HG03175 (cell line): ENCODE data around the gene CHIT1.

ENCODE experiments used
- ATAC-seq: cut with Tn5 transposase; IDR thresholded peaks from one replicate; pipeline ENCODE4 v1.9.1; 2021; ENCODE audit warnings: mild to moderate bottlenecking, moderate library complexity; ENCODE audit not compliant: unreplicated experiment

The CHIT1 gene

GRCh38 chr1:203229471-203230135, at the start of gene CHIT1:
TSS of gene CHIT1 (minus strand) at chr1:203229673. CDS start at chr1:203229636, 37 bp downstream.
- ATAC-seq: no peak

GRCh38 chr1:203278885-203279406, 49.5 kb upstream of the CHIT1 start:
- no peak for ATAC-seq

- ATAC-seq: no peak
Observed at GRCh38 chr1:203278082-203278884, 48.8 kb upstream of the CHIT1 start.

- ATAC-seq: no peak
Observed at GRCh38 chr1:203276916-203277545, 47.6 kb upstream of the CHIT1 start.

GRCh38 chr1:203276408-203276807, 46.9 kb upstream of the CHIT1 start:
- no peak for ATAC-seq

DNA sequence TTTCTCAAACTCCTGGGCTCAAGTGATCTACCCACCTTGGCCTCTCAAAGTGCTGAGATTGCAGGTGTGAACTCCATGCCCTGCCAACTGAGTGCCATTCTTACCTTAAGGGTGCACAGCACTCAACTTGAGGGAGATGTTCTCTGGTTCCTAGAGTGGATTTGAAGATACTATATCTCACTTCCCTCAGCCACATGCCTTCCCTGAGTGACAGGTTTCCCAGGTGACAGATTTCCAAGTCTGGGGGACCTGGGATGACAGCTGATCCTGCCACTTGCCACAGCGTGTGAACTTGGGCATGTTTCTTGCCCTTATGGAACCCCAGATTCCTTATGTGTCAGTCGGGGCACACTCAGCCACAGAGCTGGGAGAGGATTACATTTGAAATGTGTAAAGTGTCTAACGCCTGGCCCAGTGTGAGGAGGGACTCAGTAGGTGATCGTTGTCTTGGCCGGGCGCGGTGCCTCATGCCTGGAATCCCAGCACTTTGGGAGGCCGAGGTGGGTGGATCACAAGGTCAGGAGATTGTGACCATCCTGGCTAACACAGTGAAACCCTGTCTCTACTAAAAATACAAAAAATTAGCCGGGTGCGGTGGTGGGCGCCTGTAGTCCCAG, 46.3 kb upstream of the CHIT1 start:
- ATAC-seq: no peak

- no peak for ATAC-seq
Observed at GRCh38 chr1:203274603-203275381, 45.3 kb upstream of the CHIT1 start.

- no peak for ATAC-seq
Observed at GRCh38 chr1:203273869-203274602, 44.6 kb upstream of the CHIT1 start.

DNA sequence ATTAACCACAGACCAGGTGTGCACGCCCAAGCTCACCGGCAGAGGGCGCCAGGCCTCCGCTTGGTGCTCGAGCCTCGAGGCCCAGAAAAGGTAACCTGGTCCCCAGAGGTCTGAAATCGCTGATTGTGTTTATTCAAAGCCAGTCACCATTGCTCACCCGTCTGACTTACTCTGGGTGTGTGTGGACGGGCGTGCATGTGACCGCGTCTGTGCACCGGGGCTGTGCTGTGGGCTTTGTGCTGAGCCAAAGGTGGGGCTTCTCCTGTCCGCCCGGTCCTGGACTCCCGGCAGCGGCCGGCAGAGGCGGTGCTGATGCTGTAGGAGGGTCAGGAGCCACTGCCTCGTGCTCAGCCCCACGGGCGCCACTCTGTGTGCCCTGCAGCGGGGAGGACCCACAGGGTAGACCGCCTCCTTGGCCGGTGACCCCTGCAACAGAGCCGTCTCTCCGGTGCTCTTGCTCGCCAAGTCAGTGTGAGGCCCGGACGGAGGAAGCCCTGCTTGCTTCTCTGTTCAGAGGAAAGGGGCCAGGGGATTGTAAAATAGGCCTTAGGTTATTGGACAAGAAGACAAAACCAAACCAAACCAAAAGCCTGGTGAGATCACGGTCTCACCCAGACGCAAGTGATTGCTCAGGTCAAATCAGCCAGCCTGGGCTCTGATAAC, 43.9 kb upstream of the CHIT1 start:
- ATAC-seq: peak; percentile 68

DNA sequence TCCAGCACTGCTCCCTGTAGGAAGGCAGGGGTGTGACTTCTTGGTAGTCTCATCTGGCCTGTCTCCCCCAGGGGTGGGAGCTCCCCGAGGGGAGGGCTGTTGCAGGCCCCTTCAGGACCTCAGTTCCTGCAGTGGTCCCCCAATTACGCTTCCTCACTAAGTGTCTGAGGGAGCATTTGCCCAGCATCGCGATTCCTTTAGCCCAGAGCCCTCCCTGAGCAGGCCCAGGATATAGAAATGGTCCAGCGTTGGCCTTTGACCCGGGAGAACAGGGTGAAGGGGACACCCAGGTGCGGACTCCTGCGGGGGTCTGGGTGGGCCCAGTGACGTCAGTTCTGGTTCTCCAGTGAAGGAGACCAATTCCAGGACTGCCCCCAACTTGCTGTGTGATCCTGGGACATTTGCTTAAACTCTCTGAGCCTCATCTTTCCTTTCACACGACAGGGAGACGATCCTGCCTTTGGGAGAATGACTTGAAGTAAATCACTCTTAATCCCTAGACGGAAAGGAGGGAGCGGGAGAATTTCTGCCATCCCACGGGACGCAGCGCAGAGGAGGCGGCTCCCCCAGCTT, 43.2 kb upstream of the CHIT1 start:
- ATAC-seq: no peak

- ATAC-seq: no peak
Observed at GRCh38 chr1:203271962-203272632, 42.6 kb upstream of the CHIT1 start.

DNA sequence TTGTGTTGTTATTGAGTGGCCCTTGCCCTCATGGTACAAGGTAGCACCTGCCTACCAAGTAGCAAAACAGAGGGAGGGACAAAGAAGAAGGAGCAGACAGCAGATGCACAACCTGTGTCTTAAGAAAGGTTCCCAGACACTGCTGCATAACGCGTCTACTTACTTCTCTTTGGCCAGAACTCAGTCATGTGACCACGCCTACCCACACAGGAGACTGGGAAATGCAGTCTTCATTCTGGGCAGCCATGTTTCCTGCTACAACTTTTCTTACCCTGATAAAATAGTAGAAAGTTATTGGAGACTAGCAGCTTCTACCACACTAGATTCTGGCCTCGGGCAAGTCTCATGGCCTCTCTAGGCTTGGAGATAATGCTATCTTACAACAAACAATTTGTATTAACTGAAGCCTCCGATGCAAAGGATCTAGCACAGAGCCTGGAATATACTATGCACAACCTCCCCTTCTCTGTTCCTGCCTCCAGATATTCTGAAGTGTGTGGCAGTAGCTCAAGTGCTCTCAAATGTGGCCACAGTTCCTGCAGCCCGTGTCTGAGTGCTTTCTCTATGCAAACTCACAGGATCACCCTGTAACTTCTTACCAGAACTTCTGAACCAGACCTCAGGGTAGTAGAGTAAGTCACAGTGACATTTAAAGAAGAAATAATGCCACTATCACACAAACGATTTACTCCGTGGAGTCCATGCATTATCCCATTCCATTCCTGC, 41.7 kb upstream of the CHIT1 start:
- ATAC-seq: no peak

DNA sequence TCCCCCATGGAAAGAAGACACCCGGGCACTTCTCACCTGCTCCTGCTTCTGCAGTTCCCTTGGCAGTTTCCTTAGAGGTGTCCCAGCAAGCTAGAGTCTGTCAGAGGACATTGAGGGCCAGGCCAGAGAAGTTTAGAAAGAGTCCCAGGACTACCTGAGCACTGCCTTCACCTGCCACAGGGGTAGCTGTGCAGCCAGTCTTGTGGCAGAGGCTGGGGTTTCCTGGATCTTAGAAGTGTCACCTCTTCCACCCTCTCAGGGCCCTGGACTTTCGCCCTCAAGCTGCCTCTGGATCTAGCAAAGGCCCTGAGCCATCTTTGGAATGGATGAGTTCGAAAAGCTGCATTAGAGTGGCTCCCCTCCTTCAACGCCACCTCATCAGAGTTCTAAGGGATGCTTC, 41.0 kb upstream of the CHIT1 start:
- ATAC-seq: no peak

DNA sequence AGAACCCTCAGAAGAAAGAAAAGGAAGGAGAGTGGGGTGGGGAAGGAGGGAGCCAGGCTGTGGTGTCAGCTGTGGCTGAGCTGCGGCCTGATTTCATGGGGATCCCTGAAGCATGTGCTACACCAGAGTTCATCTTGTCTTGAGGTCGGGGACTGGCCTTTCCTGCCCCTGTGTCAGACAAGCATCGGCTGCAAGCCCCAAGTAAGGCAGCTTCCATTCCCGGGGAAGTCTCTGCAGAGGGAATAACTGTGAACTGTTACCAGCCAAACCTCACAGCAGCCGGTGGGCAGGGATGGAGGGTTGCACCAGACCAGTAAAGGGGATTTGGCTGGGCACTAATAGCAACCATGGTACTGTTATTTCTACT, 40.2 kb upstream of the CHIT1 start:
- ATAC-seq: no peak

DNA sequence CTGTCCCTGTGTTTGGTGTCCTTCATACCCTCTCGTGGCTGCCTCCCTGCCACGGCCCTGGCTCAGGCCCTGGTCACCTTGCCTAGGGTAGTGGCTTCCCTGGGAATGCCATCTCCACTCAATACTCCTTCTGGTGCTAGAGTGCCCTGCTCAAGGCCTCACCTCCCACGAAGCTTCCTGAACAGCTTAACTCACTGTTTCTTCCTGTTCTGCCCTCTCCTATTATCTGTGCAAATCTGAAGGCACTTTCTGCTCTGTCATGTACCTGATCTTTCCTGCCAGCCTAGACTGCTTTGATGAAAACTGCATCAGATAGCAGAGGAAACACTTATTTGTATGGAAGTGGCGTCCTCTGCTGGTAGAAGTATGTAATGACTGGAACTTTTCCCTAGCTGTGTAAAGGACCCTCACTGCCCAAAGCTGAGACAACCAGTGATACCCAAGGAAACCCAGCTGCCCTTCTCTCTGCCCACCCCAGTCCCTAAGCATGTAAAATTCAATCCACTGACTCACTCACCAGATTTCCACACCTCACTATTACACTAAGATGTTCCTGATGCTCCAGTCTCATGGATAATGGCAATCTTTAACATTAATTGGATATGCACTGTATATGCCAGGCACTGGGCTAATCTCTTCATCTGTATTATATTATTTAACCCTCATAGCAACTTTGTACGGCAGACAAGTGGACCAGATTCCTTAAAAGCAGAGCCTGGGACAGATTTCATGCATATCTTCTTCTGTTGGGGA, 39.6 kb upstream of the CHIT1 start:
- no peak for ATAC-seq

GRCh38 chr1:203267912-203268311, 38.4 kb upstream of the CHIT1 start:
- ATAC-seq: no peak

DNA sequence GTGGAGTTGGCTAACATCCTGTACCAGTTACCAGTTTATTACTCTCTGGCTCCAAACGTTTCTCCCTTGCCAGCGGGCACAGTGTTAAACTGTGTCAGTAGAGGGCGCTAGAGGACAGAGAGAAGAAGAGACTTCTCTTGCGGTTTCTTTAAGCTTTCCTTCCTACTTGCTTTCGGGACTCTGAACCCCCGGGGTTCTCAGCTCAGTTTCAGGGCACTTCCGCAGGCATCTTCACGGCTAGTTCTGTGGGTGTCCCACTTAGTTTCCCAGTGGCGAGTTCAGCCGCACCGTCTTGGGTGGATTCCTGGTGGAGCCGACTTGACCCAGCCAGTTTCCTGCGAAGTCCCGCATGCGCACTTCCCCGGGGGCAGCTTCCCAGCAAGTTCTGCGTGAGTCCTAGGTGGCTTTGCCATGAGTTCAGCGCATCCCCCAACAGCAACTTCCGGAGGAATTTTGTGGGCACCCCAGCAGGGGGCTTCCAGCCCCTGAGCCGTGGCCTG, 37.9 kb upstream of the CHIT1 start:
- ATAC-seq: peak; percentile 47
